C4-2B (cell line): ENCODE measurements around the gene GGT1.
"Not testable (repeated sequence)": the region's sequence is repeated elsewhere in the genome, so short reads cannot be mapped to it uniquely, and the experiment has no call there.

ENCODE experiments used
- H3K27ac ChIP-seq: fragments of 450-650 bp; 2 replicates; pipeline ENCODE4 v1.5.1; 2017
- ZFX ChIP-seq: fragments of 450-650 bp; IDR thresholded peaks from 2 replicates; pipeline ENCODE4 v1.6.1; 2017
- TF ChIP-seq, protein P1 (sequence below): fragments of 450-650 bp; conservative IDR thresholded peaks from 2 replicates; pipeline ENCODE4 v1.5.1; 2017; ENCODE audit warnings: mild to moderate bottlenecking

GGT1 gene

DNA sequence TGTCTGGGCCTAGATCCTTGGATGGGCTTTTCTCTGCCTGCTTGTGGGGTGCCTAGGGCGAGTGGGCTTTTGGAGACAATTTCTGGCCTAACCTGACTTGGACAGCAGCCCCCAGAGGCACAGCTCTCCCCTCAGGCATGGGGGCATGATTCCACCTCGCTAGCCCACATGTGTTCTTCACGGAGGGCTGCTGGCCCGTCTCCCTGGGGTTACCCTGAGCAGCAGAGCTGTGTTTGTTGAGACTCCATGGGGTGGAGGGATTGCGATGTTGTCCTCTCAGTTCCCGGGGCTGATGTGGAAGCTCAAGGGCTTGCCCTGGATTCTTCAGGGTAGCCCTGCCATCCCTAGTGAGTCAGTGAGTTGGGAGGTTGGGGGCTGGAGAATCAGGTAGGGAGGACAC, 7.8 kb upstream of the GGT1 start:
- TF ChIP-seq ZFX: no peak
- TF ChIP-seq, protein P1, sequence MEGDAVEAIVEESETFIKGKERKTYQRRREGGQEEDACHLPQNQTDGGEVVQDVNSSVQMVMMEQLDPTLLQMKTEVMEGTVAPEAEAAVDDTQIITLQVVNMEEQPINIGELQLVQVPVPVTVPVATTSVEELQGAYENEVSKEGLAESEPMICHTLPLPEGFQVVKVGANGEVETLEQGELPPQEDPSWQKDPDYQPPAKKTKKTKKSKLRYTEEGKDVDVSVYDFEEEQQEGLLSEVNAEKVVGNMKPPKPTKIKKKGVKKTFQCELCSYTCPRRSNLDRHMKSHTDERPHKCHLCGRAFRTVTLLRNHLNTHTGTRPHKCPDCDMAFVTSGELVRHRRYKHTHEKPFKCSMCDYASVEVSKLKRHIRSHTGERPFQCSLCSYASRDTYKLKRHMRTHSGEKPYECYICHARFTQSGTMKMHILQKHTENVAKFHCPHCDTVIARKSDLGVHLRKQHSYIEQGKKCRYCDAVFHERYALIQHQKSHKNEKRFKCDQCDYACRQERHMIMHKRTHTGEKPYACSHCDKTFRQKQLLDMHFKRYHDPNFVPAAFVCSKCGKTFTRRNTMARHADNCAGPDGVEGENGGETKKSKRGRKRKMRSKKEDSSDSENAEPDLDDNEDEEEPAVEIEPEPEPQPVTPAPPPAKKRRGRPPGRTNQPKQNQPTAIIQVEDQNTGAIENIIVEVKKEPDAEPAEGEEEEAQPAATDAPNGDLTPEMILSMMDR: no peak
- H3K27ac ChIP-seq: peak overlapping the region; percentile 97

DNA sequence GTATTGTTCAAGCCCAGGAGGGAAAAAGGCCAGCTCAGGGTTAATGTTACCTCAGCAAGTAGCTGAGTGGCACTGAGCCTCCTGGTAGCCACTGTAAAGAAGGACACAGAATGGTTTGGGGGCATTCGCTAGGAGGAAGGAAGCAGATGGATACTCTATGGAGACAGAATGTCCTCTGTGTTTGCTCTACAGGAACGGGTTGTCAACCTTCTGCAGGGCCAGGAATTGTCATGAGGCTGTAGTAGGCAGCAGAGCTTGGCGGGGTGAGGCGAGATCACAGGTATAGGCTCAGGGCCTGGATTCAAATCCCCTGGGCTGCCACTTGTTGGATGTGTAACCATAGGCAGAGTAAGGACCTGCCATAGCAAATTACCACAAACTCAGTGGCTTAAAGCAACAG, 7.1 kb upstream of the GGT1 start:
- no peak for TF ChIP-seq ZFX
- TF ChIP-seq, protein P1: no peak
- peak overlapping the region; percentile 97 for H3K27ac ChIP-seq

DNA sequence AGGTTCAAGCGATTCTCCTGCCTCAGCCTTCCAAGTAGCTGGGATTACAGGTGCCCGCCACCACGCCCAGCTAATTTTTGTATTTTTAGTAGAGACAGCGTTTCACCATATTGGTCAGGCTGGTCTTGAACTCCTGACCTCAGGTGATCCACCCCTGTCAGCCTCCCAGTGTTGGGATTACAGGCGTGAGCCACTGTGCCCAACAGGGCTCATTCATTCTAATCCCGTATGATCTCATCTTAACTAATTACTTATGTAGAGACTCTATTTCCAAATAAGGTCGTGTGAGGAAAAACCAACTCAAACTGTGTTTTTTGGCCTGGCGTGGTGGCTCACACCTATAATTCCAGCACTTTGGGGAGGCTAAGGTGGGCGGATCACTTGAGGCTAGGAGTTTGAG, 5.9 kb upstream of the GGT1 start:
- H3K27ac ChIP-seq: peak overlapping the region; percentile 97

DNA sequence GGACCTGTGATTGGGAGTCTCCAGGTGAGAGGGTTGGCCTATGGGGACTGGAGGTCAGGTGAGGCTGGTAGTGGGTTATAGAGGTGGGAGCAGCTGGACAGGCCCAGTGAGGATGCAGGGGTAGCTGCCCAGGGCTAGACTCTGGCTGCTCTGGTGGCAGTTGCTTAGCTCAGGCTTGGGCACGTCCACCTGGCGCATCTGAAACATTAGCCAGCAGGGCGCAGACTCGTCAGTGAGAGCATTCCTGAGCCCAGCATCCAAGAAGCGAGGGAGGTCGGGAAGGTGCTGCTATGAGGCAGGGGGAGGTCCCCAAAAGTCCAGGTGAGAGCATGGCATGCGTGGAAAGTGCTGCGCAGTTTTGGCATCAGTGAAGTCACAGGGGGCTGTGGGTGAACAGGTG, 3.5 kb upstream of the GGT1 start:
- TF ChIP-seq ZFX: no peak
- TF ChIP-seq, protein P1: no peak
- peak overlapping the region; percentile 97 for H3K27ac ChIP-seq

DNA sequence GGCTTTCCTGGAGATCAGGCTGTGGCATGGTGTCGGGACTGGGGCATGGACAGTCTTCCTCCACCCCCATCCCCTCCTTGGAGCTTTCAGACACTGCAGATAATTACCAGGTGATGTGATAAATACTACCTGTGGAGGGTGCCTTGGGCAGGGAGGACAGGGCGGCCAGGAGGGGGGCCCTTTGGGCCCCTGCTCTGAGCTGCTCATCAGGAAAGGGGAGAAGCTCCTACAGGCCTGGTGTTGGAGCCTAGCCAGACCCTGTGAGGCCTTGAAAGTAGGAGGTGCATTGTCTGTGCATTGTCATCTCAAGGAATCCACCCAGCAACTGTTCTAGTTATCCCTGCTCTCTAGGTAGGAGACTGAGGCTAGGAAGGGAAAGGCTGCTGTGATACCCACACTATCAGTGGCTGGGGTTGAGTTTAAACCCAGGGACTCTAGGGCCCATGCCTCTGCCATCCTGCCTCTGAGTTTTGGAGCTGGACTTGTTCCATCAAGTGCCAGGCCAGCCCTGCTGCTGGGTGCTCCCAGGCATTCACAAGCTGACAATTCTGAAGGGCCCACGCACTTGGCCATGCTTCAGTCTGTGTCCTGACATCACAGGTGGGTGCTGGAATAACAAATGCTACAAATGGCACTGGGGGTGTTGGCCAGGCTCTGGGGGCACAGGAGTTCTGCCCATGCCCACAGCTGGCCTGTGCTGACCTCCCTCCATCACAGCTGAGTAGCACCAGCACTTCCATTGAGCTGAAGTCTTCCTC, 2.9 kb upstream of the GGT1 start:
- H3K27ac ChIP-seq: peak overlapping the region; percentile 97

DNA sequence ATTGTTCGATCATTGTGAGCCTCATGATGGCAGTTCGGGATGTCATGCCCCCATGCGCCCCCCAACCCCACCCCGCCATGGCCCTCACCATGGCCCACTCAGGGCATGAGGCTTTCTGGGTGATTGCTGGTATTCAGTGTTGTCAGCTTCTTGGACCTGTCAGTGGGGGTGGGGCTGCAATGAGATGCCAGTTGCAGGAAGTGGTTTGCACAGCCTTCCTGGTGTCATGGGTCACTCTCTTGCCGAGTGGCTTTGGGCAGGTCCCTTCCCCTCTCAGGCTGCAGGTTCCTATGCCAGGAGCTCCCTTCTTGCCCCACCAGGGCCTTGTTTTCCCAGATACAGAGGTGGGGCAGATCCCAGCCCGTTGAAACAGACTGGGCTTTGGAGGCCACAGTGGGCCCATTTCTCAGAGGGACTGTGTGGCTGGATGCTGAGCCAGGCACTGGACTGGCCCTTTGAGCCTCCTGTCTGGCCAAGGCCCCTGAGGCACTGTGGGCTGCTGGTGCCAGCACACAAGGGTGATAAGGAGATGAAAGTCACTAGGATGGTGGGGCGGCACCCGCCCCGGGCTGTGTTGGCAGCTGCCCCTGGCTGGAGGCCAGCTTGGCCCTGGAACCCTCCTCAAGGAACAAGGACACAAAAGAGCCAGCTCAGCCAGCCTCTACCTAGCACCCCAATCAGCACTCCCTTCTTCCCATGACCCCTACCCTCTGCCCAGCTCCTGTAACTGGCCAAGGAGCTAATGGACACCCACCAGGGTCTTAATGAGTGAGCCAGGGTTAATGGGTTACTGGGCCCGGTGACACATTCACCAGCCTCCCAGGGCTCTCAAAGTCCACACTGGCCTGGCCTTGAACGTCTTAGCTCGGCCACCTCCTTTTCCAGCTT, 1.5 kb upstream of the GGT1 start:
- TF ChIP-seq, protein P1: no peak
- TF ChIP-seq ZFX: no peak
- peak overlapping the region; percentile 97 for H3K27ac ChIP-seq

More for the DNA sequence above, 2.9 kb upstream of the GGT1 start:
- peak; percentile 15; the same call in 1 of the 2 replicates for TF ChIP-seq ZFX

DNA sequence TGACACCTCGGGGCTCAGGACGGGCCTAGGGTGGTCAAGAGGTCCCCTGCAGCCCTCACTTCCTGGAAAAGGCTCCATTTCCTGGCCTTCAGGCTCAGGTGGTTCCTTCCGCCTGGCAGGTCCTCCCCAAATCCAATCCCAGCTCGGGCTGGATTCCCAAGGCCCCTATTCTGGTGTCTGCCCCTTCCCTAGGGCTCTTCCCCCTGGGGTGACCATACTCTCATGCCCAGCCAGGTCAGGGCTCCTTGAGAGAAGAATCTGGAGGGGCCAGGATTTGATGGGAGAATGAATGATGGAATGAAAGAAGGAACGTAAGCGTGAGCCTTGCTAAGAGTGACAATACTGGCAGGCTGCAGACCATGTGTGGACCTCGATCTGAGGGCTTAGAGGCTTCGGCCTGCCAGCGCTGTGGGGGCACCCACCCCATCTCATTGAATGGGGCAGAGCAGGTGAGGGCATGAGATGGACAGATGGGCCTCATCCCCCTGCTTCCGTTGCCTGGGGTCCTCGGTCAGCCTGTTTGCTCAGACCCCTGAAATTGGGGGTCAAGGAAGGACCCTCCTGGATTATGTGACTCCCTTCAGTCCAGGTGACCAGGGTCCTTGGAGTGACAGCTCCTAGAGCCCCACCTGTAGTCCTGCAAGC, 766 bp upstream of the GGT1 start:
- peak overlapping the region; percentile 97 for H3K27ac ChIP-seq

DNA sequence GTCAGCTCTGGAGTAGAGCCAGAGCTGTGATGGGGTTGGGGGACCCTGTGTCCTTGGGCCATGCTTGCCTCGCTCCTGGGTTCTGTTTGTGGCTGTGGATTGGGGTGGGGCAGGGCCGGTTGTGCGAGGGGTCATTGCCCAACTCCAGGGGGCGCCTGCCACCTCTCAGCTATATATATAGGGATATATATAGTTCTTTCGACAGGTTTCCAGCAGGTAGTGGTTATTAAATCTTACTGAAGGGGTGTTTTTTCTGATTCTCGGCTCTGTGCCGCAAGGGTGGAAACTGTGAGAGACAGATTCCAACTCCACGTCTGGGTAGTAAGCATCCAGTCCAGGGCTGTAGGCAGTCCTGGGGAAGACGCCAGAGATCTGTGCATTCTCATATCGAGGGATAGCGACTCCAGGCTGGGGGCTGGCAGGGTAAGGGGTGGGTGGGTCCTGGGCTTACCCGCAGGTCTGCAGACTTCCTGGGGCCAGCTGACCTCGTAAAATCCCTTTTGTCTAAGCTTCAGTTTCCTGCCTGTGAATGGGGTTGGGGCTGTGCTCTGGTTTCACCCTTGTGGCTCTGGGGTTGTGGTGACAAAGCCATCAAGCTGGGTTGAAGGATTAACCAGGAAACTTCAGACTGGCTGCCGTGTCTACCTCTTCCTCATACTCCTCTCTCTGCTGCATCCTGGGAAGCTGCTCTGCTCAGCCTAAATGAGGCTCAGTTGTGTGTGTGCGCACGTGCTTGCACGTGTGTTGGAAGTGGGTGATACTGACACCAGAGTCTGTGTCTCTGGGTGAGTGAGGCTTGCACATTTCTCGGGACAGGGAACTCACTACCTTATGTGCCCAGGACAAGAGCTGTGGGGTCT, 1.0 kb downstream of the GGT1 start:
- H3K27ac ChIP-seq: peak overlapping the region; percentile 97

DNA sequence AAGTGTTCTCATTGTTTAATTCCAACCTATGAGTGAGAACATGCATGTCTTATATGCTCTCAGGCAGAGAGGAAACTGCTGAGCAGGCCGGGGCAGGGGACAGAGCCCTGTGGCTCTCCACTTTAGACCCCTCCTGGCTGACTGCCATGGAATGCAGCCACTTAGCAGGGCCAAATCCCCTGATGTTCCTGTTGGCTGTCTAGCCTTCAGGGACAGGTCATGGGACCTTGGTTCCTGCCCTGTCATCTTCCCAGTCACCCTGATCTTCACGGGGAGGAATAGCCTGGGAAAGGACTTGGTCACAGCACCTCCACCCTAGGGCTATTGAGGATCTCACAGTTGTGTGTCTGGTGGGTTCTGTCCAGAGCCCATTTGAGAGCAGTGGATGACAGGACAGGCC, 3.3 kb downstream of the GGT1 start:
- not testable (repeated sequence) for H3K27ac ChIP-seq

DNA sequence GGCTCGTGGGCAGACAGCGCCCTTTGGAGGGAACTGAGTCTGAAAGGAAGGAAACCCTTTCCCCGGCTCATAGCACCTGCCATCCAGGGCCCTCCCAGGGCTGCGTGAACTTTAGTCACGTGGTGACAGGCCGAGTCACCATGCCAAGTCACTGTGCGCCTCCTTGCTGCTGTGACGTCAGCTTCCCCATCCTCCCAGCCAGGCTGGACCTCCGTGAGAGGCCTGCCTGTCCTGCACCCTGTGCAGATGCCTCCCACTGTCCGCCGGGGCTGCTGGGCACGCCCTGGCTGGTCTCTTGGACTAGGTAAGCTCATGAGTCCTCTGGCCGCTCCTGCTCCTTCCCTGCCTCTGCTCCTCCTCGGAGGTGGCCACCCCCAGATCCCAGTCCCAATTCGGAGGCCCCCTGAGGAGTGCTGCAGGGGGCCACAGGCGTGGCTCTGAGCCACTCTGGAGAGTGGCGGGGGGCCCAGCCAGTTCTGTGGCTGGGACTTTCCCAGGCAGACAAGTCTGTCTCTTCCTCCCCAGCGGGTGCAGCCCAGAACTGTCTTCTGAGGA, 4.5 kb downstream of the GGT1 start:
- H3K27ac ChIP-seq: not testable (repeated sequence)

DNA sequence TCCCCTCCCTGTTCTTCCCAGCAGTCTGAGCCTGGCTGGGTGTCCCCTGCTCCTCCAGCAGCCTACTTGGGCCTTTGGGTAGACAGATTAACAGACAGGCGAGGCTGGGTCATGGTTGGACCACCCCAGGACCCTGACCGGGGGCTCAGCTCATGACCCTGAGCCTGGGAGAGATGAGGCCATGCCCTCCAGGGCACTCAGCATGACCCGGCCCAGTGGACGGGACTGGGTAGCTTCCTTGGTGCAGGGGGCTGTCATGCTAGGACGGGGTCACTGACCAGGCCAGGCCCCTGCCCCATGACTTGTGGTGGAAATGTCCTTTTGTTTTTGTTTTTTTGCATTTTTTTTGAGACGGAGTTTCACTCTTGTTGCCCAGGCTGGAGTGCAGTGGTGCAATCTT, 5.3 kb downstream of the GGT1 start:
- H3K27ac ChIP-seq: not testable (repeated sequence)

DNA sequence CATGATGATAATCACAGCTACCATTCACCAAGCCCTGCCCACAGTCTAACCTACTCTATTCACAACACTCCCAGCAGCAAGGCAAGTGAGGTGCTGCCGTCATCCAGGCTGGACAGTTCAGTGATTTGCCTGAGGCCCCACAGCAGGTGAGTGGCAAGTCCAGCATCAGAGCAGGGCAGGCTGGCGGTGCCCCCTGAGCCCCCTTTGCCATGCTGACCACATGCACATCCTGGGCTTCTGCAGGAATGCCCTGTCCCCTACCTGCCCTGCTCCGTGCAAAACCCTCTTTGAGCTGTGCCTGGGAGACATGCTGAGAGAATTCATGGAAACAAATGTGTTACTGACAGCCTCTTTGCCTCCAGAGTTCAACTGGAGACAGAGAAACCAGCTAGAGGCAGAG, 6.9 kb downstream of the GGT1 start:
- not testable (repeated sequence) for H3K27ac ChIP-seq

DNA sequence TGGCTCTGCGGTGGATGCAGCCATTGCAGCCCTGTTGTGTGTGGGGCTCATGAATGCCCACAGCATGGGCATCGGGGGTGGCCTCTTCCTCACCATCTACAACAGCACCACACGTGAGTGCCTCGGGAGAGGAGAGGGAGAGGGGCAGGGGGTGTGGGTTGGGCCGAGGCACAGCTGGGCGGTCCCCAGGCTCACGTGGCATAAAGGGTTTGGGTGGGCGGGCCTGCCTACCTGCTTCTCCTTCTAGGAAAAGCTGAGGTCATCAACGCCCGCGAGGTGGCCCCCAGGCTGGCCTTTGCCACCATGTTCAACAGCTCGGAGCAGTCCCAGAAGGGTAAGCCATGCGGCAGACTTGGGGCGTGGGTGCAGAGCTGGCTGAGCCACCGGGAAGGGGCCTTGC, 11.8 kb downstream of the GGT1 start:
- not testable (repeated sequence) for H3K27ac ChIP-seq

DNA sequence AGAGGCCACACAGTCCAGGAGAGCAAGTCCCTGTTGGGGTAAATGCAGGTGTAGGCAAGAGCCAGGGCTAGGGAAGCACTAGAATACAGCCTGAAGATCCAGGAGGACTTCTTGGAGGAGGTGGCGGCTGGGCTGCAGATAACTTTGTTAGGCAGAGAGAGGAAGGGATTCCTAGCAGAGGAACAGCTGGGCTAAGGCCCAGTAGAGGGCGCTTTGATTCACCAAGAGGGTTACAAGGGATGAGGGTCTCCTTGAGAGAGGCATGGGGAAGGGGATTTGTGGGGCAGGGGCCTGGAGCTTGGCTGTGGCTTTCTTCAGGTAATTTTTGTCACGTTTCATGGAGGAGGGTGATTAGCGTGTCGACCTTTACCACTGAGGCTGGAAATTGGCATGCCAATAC, 18.3 kb downstream of the GGT1 start:
- not testable (repeated sequence) for H3K27ac ChIP-seq
